Stomach (tissue), 9 donors: ENCODE data around the gene KRT15. TPM values are rescaled to one million over a fixed set of nuclear protein-coding genes. Genes with fewer than 3 reads are reported as not detected.

Source experiments
- DNase-seq, 2 donors: peaks; one replicate each; pipeline versions ENCODE4 v3.0.0 to v3.0.0-alpha.2; 2013 to 2019
- H3K27ac ChIP-seq, 5 donors: fragments of 200-600 bp in 4 of 5; sonication (generic) in 4 of 5; one replicate each; pipeline ENCODE4 v1.5.1; 2013 to 2019; ENCODE audit warnings: mild to moderate bottlenecking in 1 of 5, moderate library complexity in 1 of 5
- H3K27me3 ChIP-seq, 3 donors: fragments of 200-600 bp; sonication (generic); one replicate each; pipeline ENCODE4 v1.5.1; 2017 to 2019; ENCODE audit warnings: mixed run types in 1 of 3
- H3K36me3 ChIP-seq, 4 donors: fragments of 200-600 bp; sonication (generic); 1 replicate in 3 of 4; 2 replicates in 1 of 4; pipeline ENCODE4 v1.5.1; 2016 to 2019
- H3K4me1 ChIP-seq, 4 donors: fragments of 200-600 bp; sonication (generic); one replicate each; pipeline ENCODE4 v1.5.1; 2016 to 2019
- H3K4me3 ChIP-seq, 4 donors: fragments of 200-600 bp; sonication (generic) in 3 of 4; one replicate each; pipeline ENCODE4 v1.5.1; 2016 to 2019; ENCODE audit warnings: mild to moderate bottlenecking in 1 of 4
- H3K9me3 ChIP-seq, 4 donors: fragments of 200-600 bp; sonication (generic); one replicate each; pipeline ENCODE4 v1.5.1; 2016 to 2019
- EP300 ChIP-seq: sonication (generic); formaldehyde crosslinking; IDR thresholded peaks from one replicate; pipeline ENCODE4 v1.6.1; 2017; ENCODE audit warnings: antibody characterized with exemption
- POLR2A ChIP-seq, 4 donors: fragments of 450-650 bp; IDR thresholded peaks; one replicate each; pipeline ENCODE4 v1.6.1; 2016; ENCODE audit warnings: antibody characterized with exemption in 4 of 4, control low read depth in 2 of 4, mild to moderate bottlenecking in 1 of 4, moderate library complexity in 1 of 4
- POLR2AphosphoS5 ChIP-seq, 3 donors: sonication (generic); formaldehyde crosslinking; IDR thresholded peaks; one replicate each; pipeline ENCODE4 v1.6.1; 2016; ENCODE audit warnings: antibody characterized with exemption in 3 of 3
- WGBS, 5 donors: extraction: QIAGEN DNeasy Blood & Tissue Kit in 3 of 5; methylation state at CpG; one replicate each; pipeline versions ENCODE4 v1.1.5 to v1.1.7; 2013 to 2018; 5-methylcytosine and 5-hydroxymethylcytosine counted together
- intact Hi-C: fragments of 100-400 bp; cut with DNase I; formaldehyde crosslinking; loops from one replicate; pipeline ENCODE4 v1.15.1; 2023; ENCODE audit warnings: low total_unique reads
- polyA plus RNA-seq, 3 donors: library from polyadenylated mRNA; stranded (reverse); fragments of 200-250 nt; gene quantifications; one replicate each; pipeline ENCODE4 v1.2.3, GENCODE V29; 2013
- small RNA-seq, 4 donors: library from RNA; depleted of rRNA; stranded (forward); fragments of <200 nt; gene quantifications; one replicate each; pipeline ENCODE3, GENCODE V24; 2016
- total RNA-seq, 5 donors: library from RNA; depleted of rRNA; stranded (reverse); fragments of >200 nt; gene quantifications; one replicate each; pipeline versions ENCODE4 v1.1.0 to v1.2.3, GENCODE V29; 2014 to 2016
- TF ChIP-seq, protein P1 (sequence below), 7 experiments: fragments of 450-650 bp in 4 of 7; fragments of 200-600 bp in 3 of 7; sonication (generic) in 3 of 7; IDR thresholded peaks; one replicate each; pipeline ENCODE4 v1.5.1; 2016 to 2019; ENCODE audit warnings: antibody characterized with exemption in 7 of 7, control low read depth in 2 of 7, mild to moderate bottlenecking in 1 of 7
- donor health status: healthy with polysubstance abuse.
- donor health status: Bipolar disorder and iron deficiency.
- donor health status: healthy.

KRT15 gene
- total and polyA plus RNA-seq, 8 donors: 1.4 to 3,416 (median 2.6) TPM; not detected in 1

DNA sequence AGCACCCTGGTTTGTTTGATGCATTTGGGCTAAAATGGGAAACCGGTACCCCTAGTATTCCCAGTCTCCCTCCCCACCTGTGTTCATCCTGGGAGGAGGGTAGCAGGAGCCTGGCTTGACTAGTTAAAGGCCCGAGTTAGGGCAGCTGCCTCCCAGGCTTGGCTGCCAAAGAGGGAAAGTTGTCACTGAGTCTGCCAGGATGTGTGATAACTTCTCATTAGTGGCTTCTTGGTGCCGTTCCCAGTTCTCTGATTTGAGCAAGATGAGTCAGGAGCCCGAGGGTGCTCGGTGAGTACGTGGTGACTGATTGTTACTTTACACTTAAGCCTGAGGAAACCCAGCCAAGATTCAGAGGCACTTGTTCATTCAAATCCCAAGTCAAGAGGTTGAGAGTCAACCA is 54.0 kb downstream of the KRT15 start:
- peaks cover 0 to 11% (median 3%) of the 10 kb centered on the region in 4 donors for H3K4me1 ChIP-seq
- no peaks in the 10 kb centered on the region for H3K27me3 ChIP-seq
- peak; percentile 59 to 64 for DNase-seq
- TF ChIP-seq POLR2A (IDR thresholded peaks at IDR 0.05) (no peak), POLR2AphosphoS5 (IDR thresholded peaks at IDR 0.05) (peak in 2 of 3 donors; percentile 66 to 72)
- no peaks in the 10 kb centered on the region for H3K36me3 ChIP-seq
- H3K9me3 ChIP-seq: peaks cover 0 to 10% (median 0%) of the 10 kb centered on the region in 4 donors
- WGBS, 5 donors: 12 to 25% (median 21%) methylated on average over 6 of the region's 6 CpGs
- H3K4me3 ChIP-seq: no peak overlapping the region
- intact Hi-C loops: no loop called here
- no peak overlapping the region for H3K27ac ChIP-seq

DNA sequence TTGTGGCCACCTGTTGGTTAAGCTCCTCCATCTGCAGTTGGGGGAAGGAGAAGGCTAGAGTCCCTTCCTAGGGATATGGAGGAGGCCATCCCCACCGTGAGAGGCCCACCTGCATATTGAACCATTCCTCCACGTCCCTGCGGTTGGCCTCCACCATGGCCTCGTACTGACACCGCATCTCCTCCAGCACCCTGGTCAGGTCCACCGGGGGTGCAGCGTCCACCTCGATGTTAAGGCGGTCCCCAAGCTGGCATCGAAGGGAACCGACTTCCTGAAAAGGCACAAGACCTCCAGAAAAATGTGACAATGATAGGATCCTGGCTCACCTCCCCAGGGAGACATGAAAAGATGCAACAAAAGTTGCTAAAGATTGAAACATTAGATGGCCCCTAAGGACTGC is 54.5 kb downstream of the KRT15 start:
- WGBS, 5 donors: 88 to 96% (median 91%) methylated on average over 11 of the region's 11 CpGs
- intact Hi-C loops: no loop called here
- Histone ChIP-seq H3K4me3 (no peak overlapping the region), H3K27me3 (no peaks in the 10 kb centered on the region), H3K9me3 (peaks cover 0 to 10% (median 0%) of the 10 kb centered on the region in 4 donors), H3K27ac (no peak overlapping the region), H3K36me3 (no peaks in the 10 kb centered on the region), H3K4me1 (peaks cover 0 to 11% (median 3%) of the 10 kb centered on the region in 4 donors)
- TF ChIP-seq POLR2A (IDR thresholded peaks at IDR 0.05) (no peak), EP300 (no peak), POLR2AphosphoS5 (IDR thresholded peaks at IDR 0.05) (no peak)
- TF ChIP-seq, protein P1, sequence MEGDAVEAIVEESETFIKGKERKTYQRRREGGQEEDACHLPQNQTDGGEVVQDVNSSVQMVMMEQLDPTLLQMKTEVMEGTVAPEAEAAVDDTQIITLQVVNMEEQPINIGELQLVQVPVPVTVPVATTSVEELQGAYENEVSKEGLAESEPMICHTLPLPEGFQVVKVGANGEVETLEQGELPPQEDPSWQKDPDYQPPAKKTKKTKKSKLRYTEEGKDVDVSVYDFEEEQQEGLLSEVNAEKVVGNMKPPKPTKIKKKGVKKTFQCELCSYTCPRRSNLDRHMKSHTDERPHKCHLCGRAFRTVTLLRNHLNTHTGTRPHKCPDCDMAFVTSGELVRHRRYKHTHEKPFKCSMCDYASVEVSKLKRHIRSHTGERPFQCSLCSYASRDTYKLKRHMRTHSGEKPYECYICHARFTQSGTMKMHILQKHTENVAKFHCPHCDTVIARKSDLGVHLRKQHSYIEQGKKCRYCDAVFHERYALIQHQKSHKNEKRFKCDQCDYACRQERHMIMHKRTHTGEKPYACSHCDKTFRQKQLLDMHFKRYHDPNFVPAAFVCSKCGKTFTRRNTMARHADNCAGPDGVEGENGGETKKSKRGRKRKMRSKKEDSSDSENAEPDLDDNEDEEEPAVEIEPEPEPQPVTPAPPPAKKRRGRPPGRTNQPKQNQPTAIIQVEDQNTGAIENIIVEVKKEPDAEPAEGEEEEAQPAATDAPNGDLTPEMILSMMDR (IDR thresholded peaks at IDR 0.05): no peak
- DNase-seq: no peak

DNA sequence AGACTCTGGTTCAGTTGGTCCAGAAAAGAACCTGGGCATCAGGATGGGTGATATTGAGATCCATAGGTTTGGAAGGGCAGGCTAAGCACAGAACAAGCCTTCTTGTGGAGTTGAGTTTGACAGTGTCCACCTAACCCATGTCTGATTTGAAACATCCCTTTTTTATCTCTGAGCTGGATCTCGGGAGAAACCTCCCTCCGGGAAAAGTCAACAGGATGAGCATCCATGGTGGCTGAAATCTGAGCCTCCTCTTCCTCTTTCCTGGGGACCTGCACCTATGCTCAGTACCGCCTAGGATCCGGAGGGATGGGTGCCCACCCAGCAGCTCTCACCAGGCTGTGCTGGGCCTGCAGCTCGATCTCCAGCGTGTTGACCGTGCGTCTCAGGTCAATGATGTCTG is 54.9 kb downstream of the KRT15 start:
- 93 to 95% (median 94%) methylated on average over 8 of the region's 8 CpGs for WGBS, 5 donors
- Histone ChIP-seq H3K27ac (no peak overlapping the region), H3K27me3 (no peaks in the 10 kb centered on the region), H3K9me3 (peaks cover 0 to 10% (median 0%) of the 10 kb centered on the region in 4 donors), H3K36me3 (no peaks in the 10 kb centered on the region), H3K4me1 (peaks cover 0 to 11% (median 3%) of the 10 kb centered on the region in 4 donors), H3K4me3 (no peak overlapping the region)
- no peak for TF ChIP-seq POLR2AphosphoS5 (IDR thresholded peaks at IDR 0.05)
- intact Hi-C loops: no loop called here
- no peak for DNase-seq

Small RNA genes within 50 kb of the gene (small RNA-seq; reads per million reads assigned to genes)
- gene RNU2-32P: 0 to 0.14 (median 0.04) reads per million in 4 donors

Other genes with a start within 250 kb of the KRT15 start
- not detected for gene KRTAP9-7, start 243.2 kb downstream of the KRT15 start, total RNA-seq
- gene KRTAP9-7, start 243.2 kb downstream of the KRT15 start, polyA plus RNA-seq: not detected
- not detected for gene KRTAP29-1, start 216.0 kb downstream of the KRT15 start, total RNA-seq
- not detected for gene KRTAP29-1, start 216.0 kb downstream of the KRT15 start, polyA plus RNA-seq
- gene KRTAP16-1, start 209.6 kb downstream of the KRT15 start, total RNA-seq: not detected
- gene KRTAP16-1, start 209.6 kb downstream of the KRT15 start, polyA plus RNA-seq: not detected
- gene KRTAP17-1, start 203.2 kb downstream of the KRT15 start, total RNA-seq: not detected
- gene KRTAP17-1, start 203.2 kb downstream of the KRT15 start, polyA plus RNA-seq: not detected
- not detected for gene KRT33A, start 168.1 kb downstream of the KRT15 start, total RNA-seq
- gene KRT33A, start 168.1 kb downstream of the KRT15 start, polyA plus RNA-seq: under 1 TPM in 1 of 3 donors, not detected in 2; 0.45 TPM
- not detected for gene KRT33B, start 149.1 kb downstream of the KRT15 start, total RNA-seq
- gene KRT33B, start 149.1 kb downstream of the KRT15 start, polyA plus RNA-seq: not detected
- gene KRT34, start 136.6 kb downstream of the KRT15 start, total RNA-seq: not detected
- gene KRT34, start 136.6 kb downstream of the KRT15 start, polyA plus RNA-seq: under 1 TPM in 1 of 3 donors, not detected in 2; 0.20 TPM
- not detected for gene KRT31, start 121.3 kb downstream of the KRT15 start, total RNA-seq
- gene KRT31, start 121.3 kb downstream of the KRT15 start, polyA plus RNA-seq: 1 to 10 TPM in 1 of 3 donors, not detected in 2; 3.1 TPM
- gene KRT37, start 94.3 kb downstream of the KRT15 start, total RNA-seq: not detected
- not detected for gene KRT37, start 94.3 kb downstream of the KRT15 start, polyA plus RNA-seq
- gene KRT38, start 77.9 kb downstream of the KRT15 start, total RNA-seq: not detected
- gene KRT38, start 77.9 kb downstream of the KRT15 start, polyA plus RNA-seq: not detected
- not detected for gene KRT32, start 51.5 kb downstream of the KRT15 start, total RNA-seq
- 1 to 10 TPM in 1 of 3 donors, not detected in 2; 1.9 TPM for gene KRT32, start 51.5 kb downstream of the KRT15 start, polyA plus RNA-seq
- gene KRT35, start 37.7 kb downstream of the KRT15 start, total RNA-seq: not detected
- not detected for gene KRT35, start 37.7 kb downstream of the KRT15 start, polyA plus RNA-seq
- not detected for gene KRT36, start 29.0 kb downstream of the KRT15 start, total RNA-seq
- gene KRT36, start 29.0 kb downstream of the KRT15 start, polyA plus RNA-seq: not detected
- gene KRT13, start 13.3 kb downstream of the KRT15 start, total RNA-seq: 10 to 100 TPM in 2 of 5 donors, 1 to 10 TPM in 2, not detected in 1; 2.2 to 43.8 (median 11.1) TPM
- gene KRT13, start 13.3 kb downstream of the KRT15 start, polyA plus RNA-seq: over 10,000 TPM in 1 of 3 donors, 10 to 100 TPM in 1, 1 to 10 TPM in 1; 1.1 to 12,460 (median 41.1) TPM
- 1,000 to 10,000 TPM in 1 of 5 donors, 100 to 1,000 TPM in 4; 218 to 2,364 (median 659) TPM for gene KRT19, start 9.4 kb upstream of the KRT15 start, total RNA-seq
- 1,000 to 10,000 TPM in 1 of 3 donors, 100 to 1,000 TPM in 2; 431 to 1,737 (median 761) TPM for gene KRT19, start 9.4 kb upstream of the KRT15 start, polyA plus RNA-seq
- not detected for gene KRT9, start 53.2 kb upstream of the KRT15 start, total RNA-seq
- gene KRT9, start 53.2 kb upstream of the KRT15 start, polyA plus RNA-seq: not detected
- 1 to 10 TPM in 1 of 5 donors, not detected in 4; 1.3 TPM for gene KRT14, start 68.0 kb upstream of the KRT15 start, total RNA-seq
- 100 to 1,000 TPM in 1 of 3 donors, 1 to 10 TPM in 1, not detected in 1; 2.4 to 164 TPM for gene KRT14, start 68.0 kb upstream of the KRT15 start, polyA plus RNA-seq
- gene KRT16, start 93.9 kb upstream of the KRT15 start, total RNA-seq: 1 to 10 TPM in 1 of 5 donors, not detected in 4; 1.1 TPM
- gene KRT16, start 93.9 kb upstream of the KRT15 start, polyA plus RNA-seq: 10 to 100 TPM in 1 of 3 donors, 1 to 10 TPM in 1, not detected in 1; 1.3 to 32.8 TPM
- gene KRT17, start 105.7 kb upstream of the KRT15 start, total RNA-seq: 10 to 100 TPM in 2 of 5 donors, 1 to 10 TPM in 2, not detected in 1; 1.6 to 13.6 (median 8.1) TPM
- gene KRT17, start 105.7 kb upstream of the KRT15 start, polyA plus RNA-seq: 10 to 100 TPM in 1 of 3 donors, 1 to 10 TPM in 2; 2.0 to 14.2 (median 6.0) TPM
- 100 to 1,000 TPM in 3 of 5 donors, 10 to 100 TPM in 2; 62.4 to 255 (median 187) TPM for gene EIF1, start 170.0 kb upstream of the KRT15 start, total RNA-seq
- gene EIF1, start 170.0 kb upstream of the KRT15 start, polyA plus RNA-seq: 100 to 1,000 TPM; 333 to 972 (median 834) TPM
- gene GAST, start 193.4 kb upstream of the KRT15 start, total RNA-seq: 10 to 100 TPM in 1 of 5 donors, not detected in 4; 32.7 TPM
- gene GAST, start 193.4 kb upstream of the KRT15 start, polyA plus RNA-seq: 1 to 10 TPM in 1 of 3 donors, not detected in 2; 1.3 TPM
- gene HAP1, start 215.8 kb upstream of the KRT15 start, total RNA-seq: under 1 TPM in 1 of 5 donors, not detected in 4; 0.55 TPM
- gene HAP1, start 215.8 kb upstream of the KRT15 start, polyA plus RNA-seq: under 1 TPM; 0.31 to 0.85 (median 0.44) TPM